ENCODE measurements around the gene DNAL4. TPM values are rescaled to one million over a fixed set of nuclear protein-coding genes. Genes with fewer than 3 reads are reported as not detected.

DNAL4 gene
- polyA plus RNA-seq, 1 experiment: 12.6 TPM

DNA sequence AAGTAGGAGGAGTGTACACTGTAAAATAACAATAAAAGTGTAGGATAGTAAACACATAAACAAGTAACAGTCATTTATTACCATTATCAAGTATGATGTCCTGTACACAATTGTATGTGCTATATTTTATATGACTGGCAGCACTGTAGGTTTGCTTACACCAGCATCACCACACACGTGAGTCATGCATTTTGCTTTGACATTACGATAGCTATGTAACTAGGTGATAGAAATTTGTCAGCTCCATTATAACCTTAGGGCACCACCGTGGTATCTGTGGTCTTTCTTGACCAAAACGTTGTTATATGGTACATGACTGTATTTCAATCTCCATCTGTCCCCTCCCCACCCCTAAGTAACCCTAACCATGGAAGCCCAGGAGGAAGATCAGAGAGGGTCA is 1.1 kb downstream of the DNAL4 start:
- CTCF ChIA-PET: no interaction called here

DNA sequence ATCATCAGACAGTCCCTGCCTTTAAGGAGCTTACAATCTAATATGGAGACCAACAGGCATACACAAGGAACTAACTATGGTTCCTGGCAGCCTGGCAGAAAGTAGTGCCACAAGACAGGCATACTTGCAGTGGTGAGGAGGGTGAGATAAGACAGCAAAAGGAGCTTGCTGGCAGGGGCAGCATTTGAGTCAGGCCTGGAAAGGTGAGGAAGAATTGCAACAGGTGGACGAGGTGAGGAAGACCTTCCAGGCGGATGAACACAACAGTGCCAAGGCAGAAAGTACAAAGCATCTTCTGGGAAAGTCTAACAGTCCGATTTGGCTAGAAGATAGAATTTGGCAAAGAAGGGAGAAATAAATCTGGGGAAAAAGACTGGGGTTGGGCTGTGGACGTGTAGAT is 4.3 kb downstream of the DNAL4 start:
- TF ChIP-seq, protein P1, sequence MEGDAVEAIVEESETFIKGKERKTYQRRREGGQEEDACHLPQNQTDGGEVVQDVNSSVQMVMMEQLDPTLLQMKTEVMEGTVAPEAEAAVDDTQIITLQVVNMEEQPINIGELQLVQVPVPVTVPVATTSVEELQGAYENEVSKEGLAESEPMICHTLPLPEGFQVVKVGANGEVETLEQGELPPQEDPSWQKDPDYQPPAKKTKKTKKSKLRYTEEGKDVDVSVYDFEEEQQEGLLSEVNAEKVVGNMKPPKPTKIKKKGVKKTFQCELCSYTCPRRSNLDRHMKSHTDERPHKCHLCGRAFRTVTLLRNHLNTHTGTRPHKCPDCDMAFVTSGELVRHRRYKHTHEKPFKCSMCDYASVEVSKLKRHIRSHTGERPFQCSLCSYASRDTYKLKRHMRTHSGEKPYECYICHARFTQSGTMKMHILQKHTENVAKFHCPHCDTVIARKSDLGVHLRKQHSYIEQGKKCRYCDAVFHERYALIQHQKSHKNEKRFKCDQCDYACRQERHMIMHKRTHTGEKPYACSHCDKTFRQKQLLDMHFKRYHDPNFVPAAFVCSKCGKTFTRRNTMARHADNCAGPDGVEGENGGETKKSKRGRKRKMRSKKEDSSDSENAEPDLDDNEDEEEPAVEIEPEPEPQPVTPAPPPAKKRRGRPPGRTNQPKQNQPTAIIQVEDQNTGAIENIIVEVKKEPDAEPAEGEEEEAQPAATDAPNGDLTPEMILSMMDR (IDR thresholded peaks at IDR 0.05; ENCODE audit: low read depth, low read length): no peak
- DNase-seq (ENCODE audit: low read depth, low spot score): no peak
- Histone ChIP-seq H3K9me3 (ENCODE audit: control insufficient read depth, insufficient read depth, low read length) (no peaks in the 10 kb centered on the region), H3K27me3 (ENCODE audit: control insufficient read depth, insufficient read depth, low read length) (no peaks in the 10 kb centered on the region), H3K4me3 (ENCODE audit: low read depth, low read length) (no peak overlapping the region), H3K27ac (ENCODE audit: low read depth, low read length) (no peak overlapping the region)
- ChIA-PET POLR2A (no interaction called here), CTCF (interaction anchor here (2.9 kb wide), 1 partner anchor 21 kb away, joined by 12 read pairs; no protein-coding TSS in a partner anchor)

More for the DNA sequence above, 1.1 kb downstream of the DNAL4 start:
- TF ChIP-seq, protein P1 (IDR thresholded peaks at IDR 0.05; ENCODE audit: low read depth, low read length): no peak
- Histone ChIP-seq H3K4me3 (ENCODE audit: low read depth, low read length) (peak overlapping the region; percentile 89), H3K9me3 (ENCODE audit: control insufficient read depth, insufficient read depth, low read length) (no peaks in the 10 kb centered on the region), H3K27ac (ENCODE audit: low read depth, low read length) (no peak overlapping the region), H3K27me3 (ENCODE audit: control insufficient read depth, insufficient read depth, low read length) (no peaks in the 10 kb centered on the region)
- no peak for DNase-seq (ENCODE audit: low read depth, low spot score)
- POLR2A ChIA-PET: no interaction called here

DNA sequence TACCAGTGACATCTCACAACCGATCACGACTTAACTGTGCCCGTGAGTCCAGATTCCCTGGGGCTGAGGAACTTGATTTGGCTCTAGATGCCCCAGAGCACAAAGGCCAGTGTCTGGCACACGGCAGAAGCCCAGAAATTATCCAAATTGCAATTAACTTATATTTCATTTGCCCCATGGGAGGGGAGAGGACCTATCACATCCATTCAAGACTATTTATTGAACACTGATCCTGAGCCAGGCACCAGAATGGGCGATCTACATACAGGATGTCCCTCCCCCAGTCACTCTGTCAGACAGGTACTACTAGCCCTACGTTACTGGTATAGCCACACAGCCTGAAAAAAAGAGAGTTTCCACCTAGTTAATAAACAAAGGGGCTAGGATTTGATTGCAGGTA is 5.1 kb downstream of the DNAL4 start:
- Histone ChIP-seq H3K9me3 (ENCODE audit: control insufficient read depth, insufficient read depth, low read length) (no peaks in the 10 kb centered on the region), H3K4me3 (ENCODE audit: low read depth, low read length) (no peak overlapping the region), H3K27ac (ENCODE audit: low read depth, low read length) (no peak overlapping the region), H3K27me3 (ENCODE audit: control insufficient read depth, insufficient read depth, low read length) (no peaks in the 10 kb centered on the region)
- CTCF ChIA-PET: interaction anchor here (2.9 kb wide), 1 partner anchor 20 kb away, joined by 12 read pairs; no protein-coding TSS in a partner anchor
- no peak for DNase-seq (ENCODE audit: low read depth, low spot score)
- TF ChIP-seq, protein P1 (IDR thresholded peaks at IDR 0.05; ENCODE audit: low read depth, low read length): no peak
- POLR2A ChIA-PET: no interaction called here

DNA sequence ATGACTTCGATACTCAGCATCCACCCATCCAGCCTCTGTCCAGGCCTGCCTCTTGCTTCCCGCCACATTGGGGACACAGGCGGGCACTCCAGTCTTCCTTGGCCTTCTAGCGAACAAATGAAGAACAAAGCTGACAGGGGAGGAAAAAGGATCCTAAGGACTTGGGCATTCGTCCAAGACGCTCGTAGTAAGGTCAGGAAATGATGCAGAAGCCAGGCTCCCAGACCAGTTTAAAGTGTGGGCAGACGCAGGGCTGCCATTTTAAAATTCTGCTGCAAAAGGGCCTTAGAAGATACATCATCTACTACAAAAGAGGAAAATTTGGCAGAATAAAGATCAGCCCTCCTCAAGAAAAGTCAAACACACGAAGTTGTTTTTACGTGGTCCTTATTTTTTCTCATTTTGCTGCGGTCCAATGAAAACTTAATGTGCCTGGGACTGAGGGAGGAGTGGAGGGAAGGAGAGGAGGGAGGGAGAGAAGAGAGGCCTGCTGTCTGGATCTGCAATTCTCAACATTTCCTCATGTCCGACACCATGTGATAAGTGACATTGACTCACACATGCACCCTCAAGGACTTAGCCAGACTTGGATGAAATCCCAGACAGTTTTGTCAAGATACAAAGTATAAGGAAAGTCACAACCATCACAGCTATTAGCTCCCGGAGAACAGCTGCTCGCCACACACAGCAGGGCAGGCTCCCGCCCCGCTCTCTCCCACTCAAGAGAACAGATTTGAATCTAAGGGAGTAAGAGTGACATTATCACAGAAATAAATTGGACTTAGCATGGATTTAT is 5.7 kb downstream of the DNAL4 start:
- CTCF ChIA-PET: interaction anchor here (2.9 kb wide), 1 partner anchor 19 kb away, joined by 12 read pairs; no protein-coding TSS in a partner anchor
- TF ChIP-seq, protein P1 (IDR thresholded peaks at IDR 0.05; ENCODE audit: low read depth, low read length): no peak
- H3K4me3 ChIP-seq (ENCODE audit: low read depth, low read length): no peak overlapping the region
- peak overlapping the region; percentile 61 for H3K27ac ChIP-seq (ENCODE audit: low read depth, low read length)
- H3K9me3 ChIP-seq (ENCODE audit: control insufficient read depth, insufficient read depth, low read length): no peaks in the 10 kb centered on the region
- no peaks in the 10 kb centered on the region for H3K27me3 ChIP-seq (ENCODE audit: control insufficient read depth, insufficient read depth, low read length)
- POLR2A ChIA-PET: no interaction called here
- peak; percentile 72 for DNase-seq (ENCODE audit: low read depth, low spot score)

DNA sequence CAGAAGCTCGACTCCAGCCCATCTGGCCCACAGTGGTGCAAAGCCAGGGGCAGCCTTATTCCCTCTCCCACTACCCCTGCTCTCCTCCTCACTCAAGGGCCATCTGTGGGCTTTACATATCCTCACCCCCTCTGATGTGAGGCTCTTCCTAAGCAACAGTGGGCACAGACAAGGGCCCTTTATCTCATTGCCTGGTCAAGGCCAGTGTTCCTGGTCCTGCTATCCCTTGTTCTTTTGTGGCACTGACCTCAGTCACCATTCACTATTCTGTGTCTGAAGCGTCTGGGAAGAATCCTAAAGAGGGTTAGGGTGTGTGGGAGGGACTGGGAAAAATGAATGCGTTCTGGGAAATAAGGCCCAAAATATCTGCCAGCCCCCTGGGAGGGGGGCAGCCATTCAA is 7.3 kb downstream of the DNAL4 start:
- Histone ChIP-seq H3K27me3 (ENCODE audit: control insufficient read depth, insufficient read depth, low read length) (no peaks in the 10 kb centered on the region), H3K27ac (ENCODE audit: low read depth, low read length) (no peak overlapping the region), H3K4me3 (ENCODE audit: low read depth, low read length) (no peak overlapping the region), H3K9me3 (ENCODE audit: control insufficient read depth, insufficient read depth, low read length) (no peaks in the 10 kb centered on the region)
- no peak for DNase-seq (ENCODE audit: low read depth, low spot score)
- ChIA-PET POLR2A (no interaction called here), CTCF (interaction anchor here (1.7 kb wide), 1 partner anchor 18 kb away, joined by 15 read pairs; no protein-coding TSS in a partner anchor)
- TF ChIP-seq, protein P1 (IDR thresholded peaks at IDR 0.05; ENCODE audit: low read depth, low read length): no peak
